ENCODE data around the gene BABAM2.
"Not testable (repeated sequence)": the region's sequence is repeated elsewhere in the genome, so short reads cannot be mapped to it uniquely, and the experiment has no call there.

BABAM2 gene

DNA sequence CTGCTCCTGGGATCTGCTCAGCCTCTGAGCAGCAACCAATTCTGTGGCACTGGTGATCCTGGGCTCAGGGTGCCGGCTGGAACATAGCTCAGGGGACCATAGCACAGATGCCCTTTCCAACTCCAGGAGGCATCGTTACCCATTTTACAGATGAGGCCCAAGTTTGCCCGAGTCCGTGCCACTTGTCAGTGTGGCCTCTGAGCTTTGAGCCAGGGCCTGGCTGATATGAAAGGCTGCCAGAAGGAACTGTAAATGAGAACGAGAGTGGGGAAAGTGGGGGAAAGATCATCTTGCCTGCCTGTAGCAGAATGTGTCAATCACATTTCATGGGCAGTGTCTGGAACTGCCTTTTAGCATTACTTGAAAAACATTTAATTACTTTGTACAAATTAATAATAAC, 478.8 kb downstream of the BABAM2 start:
- DNase-seq = no peak

DNA sequence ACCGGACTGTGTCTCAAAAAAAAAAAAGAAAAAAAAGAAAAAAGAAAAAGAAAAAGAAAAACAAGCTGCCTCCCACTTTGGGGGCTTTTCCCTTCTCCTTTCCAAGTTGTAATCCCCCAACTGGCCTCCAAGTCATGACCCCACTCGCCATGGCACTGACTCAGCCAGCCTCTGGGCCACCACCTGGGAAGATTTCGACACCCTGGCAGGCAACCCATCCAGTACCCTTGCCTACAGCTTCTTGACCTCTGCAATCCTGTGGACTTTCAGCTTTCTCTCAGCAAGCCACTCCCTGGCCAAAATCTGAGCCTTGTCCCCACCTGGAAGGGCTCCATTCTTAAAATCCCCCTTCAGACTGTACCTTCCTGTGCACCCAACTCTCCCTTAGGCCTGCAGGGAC, 479.8 kb downstream of the BABAM2 start:
- DNase-seq = no peak

GRCh38 chr2:28371728-28372127, 481.2 kb downstream of the BABAM2 start:
- not testable (repeated sequence) for DNase-seq

DNA sequence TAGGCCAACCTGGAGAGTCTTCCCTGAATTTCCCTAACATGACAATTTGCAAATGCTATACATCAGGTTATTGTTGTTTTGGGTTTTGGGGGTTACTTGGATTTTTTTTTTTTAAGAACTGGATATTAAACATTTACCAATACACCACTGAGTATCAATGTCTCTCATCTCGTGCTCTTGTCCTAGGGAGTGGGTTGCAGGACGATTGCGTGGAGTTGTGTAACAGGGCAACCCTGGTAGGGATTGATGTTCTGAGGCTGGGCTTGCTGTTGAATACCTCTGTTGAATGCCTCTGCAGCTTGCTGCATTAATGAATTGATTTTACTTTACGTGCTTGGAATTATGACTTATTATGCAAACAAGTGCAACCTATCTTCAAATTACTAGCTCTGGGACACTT, 483.3 kb downstream of the BABAM2 start:
- no peak for DNase-seq

GRCh38 chr2:28374331-28374730, 483.8 kb downstream of the BABAM2 start:
- DNase-seq = no peak

- no peak for DNase-seq
Observed at GRCh38 chr2:28375236-28375635, 484.7 kb downstream of the BABAM2 start.

GRCh38 chr2:28375742-28376631, 485.5 kb downstream of the BABAM2 start:
- DNase-seq = no peak

GRCh38 chr2:28377195-28377816, 486.8 kb downstream of the BABAM2 start:
- DNase-seq = no peak

DNA sequence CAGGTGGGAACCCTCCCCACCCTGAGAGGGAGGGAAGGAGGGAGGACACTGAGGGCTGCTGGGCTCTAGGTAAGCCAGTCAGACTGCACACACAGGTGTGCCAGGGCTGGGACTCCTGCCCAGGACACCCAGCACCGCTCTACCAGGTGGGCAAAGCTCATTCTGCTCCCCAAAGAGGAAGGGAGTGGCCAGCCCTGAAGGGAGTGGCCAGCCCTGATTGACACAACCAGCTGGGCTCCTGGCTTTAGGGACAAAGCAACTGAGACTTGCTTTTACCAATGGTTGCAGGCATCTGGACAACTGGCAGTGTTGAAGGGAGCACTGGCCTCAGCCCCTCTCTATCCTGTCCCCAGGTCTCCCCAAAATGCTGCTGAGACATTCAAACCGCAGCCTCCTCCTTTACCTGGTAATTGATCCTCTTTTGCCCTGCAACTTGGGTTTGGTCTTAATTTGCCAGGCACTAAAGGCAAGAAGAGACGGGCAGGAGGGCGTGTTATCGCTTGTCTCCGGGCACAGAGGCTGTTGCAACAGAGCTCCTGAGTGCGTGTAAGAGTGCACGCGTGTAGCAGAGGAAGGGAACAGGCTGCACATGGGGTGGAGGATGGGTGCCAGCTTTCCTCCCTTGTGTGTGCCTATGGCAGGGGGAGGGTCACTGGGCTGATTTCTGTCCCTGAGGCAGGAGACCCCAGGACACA, 487.6 kb downstream of the BABAM2 start:
- DNase-seq = no peak

GRCh38 chr2:28378679-28379584, 488.4 kb downstream of the BABAM2 start:
- DNase-seq = no peak

DNA sequence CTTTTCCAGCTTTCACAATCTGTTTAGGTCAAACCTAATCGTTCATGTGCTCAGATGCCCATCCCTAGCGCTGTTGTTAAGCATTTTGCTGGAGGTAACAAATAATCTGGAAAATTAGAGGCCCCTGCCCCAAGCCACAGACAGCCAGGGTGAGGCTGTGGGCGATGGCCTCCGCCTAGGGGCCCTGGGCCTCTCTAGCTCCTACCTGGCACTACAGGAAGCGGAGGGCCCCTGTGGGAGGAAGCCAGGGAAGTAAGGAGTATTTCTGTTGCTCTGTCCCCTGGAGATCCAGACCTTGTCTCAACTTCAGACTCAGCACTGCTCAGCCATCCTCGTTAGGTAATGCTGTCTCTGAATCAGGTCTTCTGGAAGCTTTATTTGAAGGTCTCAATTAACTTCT, 489.7 kb downstream of the BABAM2 start:
- no peak for DNase-seq

DNA sequence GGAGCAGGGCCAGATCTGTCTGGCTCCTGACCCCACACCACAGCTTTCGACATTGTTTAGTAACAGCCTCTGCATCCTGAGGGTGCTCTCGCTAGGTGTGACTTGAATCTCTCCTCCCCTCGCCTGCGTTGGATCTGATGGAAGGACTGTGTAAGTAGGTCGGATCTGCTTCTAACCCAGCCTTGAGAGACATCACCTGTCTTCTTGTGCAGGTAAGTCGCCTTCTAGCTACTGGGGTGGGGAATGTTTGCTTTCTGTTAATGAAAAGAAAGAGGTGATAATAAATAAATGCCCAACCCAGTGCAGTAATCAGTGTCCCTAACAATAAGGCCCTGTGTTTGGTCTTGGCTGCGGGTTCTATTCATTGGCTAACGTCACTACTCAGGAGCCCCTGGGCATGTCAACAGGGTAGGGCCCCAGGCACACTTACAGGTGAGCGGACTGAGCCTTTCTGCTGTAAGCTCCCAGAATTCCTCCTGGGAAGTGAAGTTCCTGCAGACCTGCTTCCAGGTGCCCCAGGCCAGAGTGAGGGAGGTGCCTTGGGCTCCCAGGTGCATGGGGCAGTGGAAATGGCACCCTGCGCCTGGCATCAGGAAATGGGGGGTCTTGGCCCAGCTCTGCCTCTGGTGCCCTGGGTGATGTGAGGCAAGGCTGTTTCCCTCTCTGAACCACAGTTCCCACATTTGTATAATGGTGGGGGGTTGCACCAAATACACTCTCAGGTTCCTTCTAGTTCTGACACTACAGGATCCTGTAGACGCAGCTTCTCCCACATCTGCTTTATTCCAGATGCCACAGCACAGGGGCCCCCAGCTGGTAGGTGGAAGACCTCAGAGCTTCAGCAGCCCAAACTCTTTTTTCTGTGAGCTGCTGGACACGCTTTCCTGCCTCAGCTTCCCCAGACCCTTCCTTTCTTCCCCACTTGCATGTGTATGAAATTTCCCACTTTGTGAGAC, 491.0 kb downstream of the BABAM2 start:
- no peak for DNase-seq

- DNase-seq = no peak
Observed at GRCh38 chr2:28382755-28383154, 492.2 kb downstream of the BABAM2 start.

DNA sequence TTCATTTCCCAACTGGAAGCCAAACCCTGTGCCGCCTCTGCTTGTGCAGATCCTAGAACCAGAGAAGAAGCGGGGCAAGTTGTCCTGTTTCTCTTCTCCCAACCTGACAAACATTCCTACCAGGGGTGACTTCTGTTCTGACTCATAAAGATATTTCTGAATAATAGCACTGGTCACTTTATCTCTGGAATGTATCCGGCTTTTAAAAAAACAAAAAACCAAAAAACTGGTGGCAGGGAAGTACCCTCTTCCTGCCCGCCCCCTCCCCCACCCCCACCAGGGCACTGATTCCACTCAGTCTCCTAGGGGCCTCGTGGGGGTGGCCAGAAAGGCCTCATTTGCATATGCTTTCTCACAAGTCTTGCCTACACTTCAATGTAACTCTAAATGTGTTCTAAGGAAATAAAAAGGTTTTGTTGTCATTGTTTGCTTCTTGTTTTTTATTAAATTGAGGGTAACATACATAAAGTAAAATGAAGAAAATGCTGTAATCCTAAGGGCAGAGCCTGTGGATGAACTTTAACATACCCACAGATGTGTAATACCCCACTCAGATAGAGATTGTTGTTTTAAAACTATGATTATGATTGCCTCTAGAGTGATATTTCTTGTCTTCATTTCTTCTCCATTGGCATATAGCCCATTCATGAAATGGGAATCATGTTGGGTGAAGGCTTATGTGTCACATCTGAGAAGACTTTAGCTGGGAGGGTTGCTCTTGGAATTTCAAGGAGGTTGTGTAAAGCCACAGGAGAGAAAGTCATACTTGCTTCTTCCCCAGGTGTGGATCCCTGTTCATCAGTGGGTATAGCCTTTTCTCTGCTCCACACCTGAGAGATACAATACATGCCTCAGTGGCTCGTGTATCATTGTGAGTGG, 496.8 kb downstream of the BABAM2 start:
- DNase-seq = no peak
